Retinal pigment epithelial cell (primary cell): ENCODE results near the gene SPAG5.
A peak's percentile ranks its signal among the peaks of the same experiment; 100 is the strongest.

Source experiments
- DNase-seq: peaks from one replicate; pipeline ENCODE4 v3.0.0-alpha.2; 2010; ENCODE audit warnings: low read depth
- H3K4me3 ChIP-seq: 2 replicates; pipeline ENCODE4 v1.5.1; 2011; ENCODE audit warnings: mild to moderate bottlenecking, low read length, control low read depth, moderate library complexity
- CTCF ChIP-seq: conservative IDR thresholded peaks from 2 replicates; pipeline ENCODE4 v1.5.1; 2011; ENCODE audit warnings: low read depth, low read length, control low read depth, inconsistent platforms

The SPAG5 gene

GRCh38 chr17:28620010-28620409, 21.2 kb upstream of the SPAG5 start:
- H3K4me3 ChIP-seq = no peak overlapping the region
- TF ChIP-seq CTCF = no peak
- no peak for DNase-seq

- no peak overlapping the region for H3K4me3 ChIP-seq
- no peak for DNase-seq
- TF ChIP-seq CTCF = no peak
These were observed 19.6 kb upstream of the SPAG5 start for GRCh38 chr17:28618464-28618863.

GRCh38 chr17:28616281-28616680, 17.5 kb upstream of the SPAG5 start:
- H3K4me3 ChIP-seq = no peak overlapping the region
- no peak for DNase-seq
- TF ChIP-seq CTCF = no peak

- no peak for TF ChIP-seq CTCF
- DNase-seq = no peak
- H3K4me3 ChIP-seq = no peak overlapping the region
These were observed 16.6 kb upstream of the SPAG5 start for GRCh38 chr17:28615260-28615940.

- no peak for TF ChIP-seq CTCF
- no peak within 1 kb of the TSS for H3K4me3 ChIP-seq
- no peak for DNase-seq
These were observed 15.1 kb upstream of the SPAG5 start, which contains the start of gene RSKR for GRCh38 chr17:28613931-28614381. Gene RSKR, minus strand, starts transcription at chr17:28614185. Its CDS starts 24 bp downstream, at chr17:28614161.

- no peak for DNase-seq
- H3K4me3 ChIP-seq = no peak overlapping the region
- peak; percentile 85 for TF ChIP-seq CTCF
These were observed 14.4 kb upstream of the SPAG5 start for GRCh38 chr17:28612936-28613872.

GRCh38 chr17:28612531-28612930, 13.7 kb upstream of the SPAG5 start:
- TF ChIP-seq CTCF = no peak
- H3K4me3 ChIP-seq = no peak overlapping the region
- no peak for DNase-seq
